ENCODE data around the gene MYOC.
"Not testable (repeated sequence)": the region's sequence is repeated elsewhere in the genome, so short reads cannot be mapped to it uniquely, and the experiment has no call there.

Gene MYOC

DNA sequence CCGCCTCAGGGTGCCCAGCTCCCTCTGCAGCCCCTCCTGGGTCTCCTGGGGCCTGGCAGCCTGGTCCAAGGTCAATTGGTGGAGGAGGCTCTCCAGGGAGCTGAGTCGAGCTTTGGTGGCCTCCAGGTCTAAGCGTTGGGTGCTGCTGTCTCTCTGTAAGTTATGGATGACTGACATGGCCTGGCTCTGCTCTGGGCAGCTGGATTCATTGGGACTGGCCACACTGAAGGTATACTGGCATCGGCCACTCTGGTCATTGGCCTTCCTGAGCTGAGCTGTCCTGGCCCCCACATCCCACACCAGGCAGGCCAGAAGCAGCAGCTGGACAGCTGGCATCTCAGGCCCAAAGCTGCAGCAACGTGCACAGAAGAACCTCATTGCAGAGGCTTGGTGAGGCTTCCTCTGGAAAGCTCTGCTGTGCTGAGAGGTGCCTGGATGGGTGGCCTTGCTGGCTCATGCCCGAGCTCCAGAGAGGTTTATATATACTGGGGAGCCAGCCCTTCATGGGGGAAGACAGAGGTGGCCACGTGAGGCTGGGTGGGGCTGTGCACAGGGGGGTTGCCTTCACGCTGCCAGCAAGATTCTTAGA lies at the start of gene MYOC:
TSS of gene MYOC (minus strand) at position 455 of the 589 bp plus-strand sequence. CDS start at position 378, 77 bp downstream.
- DNase-seq: no peak

DNA sequence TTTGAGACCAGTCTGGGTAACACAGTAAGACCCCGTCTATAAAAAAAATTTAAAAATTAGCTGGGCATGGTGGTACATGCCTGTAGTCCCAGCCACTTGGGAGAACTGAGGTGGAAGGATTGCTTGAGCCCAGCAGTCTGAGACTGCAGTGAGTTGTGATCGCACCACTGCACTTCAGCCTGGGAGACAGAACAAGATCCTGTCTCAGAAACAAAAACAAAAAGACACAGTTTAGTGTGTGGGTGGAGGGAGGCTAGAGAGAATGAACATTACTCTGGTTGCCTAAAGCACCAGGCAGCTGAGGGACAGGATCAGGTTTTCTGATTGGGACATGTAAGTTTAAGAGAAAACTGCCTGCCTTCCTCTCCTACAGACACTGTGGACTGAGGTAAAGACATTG lies 47.0 kb upstream of the MYOC start:
- DNase-seq: no peak

DNA sequence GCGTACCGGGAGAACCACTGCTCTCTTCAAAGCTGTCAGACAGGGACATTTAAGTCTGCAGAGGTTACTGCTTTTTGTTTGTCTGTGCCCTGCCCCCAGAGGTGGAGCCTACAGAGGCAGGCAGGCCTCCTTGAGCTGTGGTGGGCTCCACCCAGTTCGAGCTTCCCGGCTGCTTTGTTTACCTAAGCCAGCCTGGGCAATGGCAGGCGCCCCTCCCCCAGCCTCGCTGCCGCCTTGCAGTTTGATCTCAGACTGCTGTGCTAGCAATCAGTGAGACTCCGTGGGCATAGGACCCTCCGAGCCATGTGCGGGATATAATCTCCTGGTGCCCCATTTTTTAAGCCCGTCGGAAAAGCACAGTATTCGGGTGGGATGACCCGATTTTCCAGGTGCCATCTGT lies 43.3 kb upstream of the MYOC start:
- DNase-seq: not testable (repeated sequence)

DNA sequence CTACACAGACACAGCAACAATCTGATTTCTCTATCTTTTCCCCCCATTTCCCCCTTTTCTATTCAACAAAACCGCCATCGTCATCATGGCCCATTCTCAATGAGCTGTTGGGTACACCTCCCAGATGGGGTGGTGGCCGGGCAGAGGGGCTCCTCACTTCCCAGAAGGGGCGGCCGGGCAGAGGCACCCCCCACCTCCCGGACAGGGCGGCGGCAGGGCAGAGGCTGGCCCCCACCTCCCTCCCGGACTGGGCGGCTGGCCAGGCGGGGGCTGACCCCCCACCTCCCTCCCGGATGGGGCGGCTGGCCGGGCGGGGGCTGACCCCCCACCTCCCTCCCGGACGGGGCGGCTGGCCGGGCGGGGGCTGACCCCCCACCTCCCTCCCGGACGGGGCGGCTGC lies 41.1 kb upstream of the MYOC start:
- not testable (repeated sequence) for DNase-seq

DNA sequence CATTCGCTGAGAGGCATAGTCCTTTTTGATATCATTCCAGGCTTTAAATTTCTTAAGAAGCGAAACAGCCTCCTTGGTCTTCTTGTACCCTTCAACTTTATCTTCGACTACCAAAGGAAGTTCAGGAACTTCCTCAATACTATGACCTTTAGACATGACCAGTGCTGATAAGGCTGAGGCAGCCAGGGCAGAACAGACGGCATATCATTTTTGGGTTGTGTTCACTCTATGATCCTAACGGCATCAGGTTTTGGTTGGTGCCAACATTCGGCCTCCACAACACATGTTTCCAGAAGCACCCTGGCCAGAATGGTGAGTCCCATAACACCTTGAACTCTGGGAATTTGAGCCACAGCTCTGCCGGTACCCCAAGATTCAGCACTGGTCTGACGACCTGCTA lies 31.4 kb upstream of the MYOC start:
- DNase-seq: no peak

DNA sequence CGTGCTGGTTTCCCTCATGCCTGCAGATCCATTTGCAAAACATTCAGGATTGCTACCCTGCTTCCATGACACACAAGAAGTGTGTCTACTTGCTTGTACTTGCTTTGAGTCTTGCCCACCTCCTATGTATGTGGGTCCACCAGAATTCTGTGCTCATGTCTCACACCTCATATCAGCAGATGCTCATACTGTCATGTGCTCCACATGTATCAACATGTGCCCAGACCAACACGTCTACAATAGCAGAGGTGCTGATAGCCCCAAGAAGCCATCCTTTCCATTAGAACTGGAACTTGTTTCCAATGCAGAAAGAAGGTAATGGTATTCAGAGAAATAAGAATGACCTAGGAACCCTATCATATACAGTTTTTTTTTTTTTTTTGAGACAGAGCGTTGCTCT lies 27.9 kb upstream of the MYOC start:
- no peak for DNase-seq

DNA sequence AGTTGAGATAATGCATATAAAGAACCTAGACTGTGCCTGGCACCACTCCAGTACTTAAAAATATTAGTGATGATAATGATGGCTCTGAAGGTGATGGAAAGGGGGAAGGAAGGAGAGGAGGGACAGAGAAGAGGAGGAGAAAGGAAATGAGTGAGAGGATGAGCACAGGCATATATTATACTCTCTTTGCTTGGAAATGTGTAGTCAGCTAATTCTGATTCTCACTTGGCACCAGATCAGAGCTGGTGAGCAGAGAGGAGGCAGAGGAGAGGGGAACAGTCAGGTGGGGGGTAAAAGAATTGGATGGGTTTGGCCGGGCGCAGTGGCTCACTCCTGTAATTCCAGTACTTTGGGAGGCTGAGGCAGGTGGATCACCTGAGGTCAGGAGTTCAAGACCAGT lies 24.3 kb upstream of the MYOC start:
- no peak for DNase-seq

DNA sequence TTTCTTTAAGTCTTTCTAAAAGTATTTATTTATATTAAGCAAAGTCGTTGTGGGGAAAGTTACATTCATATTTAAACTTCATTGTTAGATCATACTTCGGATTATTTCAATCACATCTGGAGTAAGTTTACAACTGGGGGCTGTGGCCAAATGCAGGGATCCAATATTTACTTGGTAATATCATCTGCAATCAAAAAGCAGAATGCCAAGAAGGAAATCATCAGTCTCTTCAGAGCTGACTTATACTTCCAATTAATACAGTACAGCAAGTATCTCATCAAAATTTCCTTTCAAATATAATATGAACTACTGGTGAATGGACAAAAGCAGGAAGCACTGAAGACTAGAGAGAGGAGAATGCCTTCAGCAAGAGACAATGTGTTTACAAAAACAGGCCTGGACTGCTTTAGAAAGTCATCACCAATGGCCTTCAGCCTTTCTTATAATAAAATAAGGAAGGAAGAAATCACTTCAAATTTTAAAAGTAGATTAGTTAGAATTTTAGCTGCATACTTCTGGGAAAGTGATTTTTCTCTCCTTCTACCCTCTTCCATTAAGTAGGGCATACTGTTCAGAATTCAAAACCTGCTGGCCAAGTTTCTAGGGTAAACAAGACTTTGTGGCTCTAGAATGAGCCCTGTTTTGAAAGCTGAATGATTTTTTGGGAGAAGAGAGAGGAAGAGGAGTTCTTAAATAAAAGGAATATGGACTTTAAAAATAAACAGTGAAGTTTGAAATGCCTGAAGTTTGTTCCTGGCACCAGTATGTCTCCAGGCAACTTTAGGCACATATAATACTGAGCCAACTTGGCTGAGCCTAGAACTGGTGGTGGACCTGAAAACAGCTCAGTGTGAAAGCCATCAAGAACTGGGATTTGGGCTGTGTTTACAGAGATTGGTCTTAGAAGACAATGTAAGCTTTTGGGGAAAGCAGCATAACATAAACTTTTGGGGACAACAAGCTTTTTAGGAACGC lies 22.2 kb upstream of the MYOC start:
- peak in 1 of 56 donors; percentile 3 for DNase-seq

DNA sequence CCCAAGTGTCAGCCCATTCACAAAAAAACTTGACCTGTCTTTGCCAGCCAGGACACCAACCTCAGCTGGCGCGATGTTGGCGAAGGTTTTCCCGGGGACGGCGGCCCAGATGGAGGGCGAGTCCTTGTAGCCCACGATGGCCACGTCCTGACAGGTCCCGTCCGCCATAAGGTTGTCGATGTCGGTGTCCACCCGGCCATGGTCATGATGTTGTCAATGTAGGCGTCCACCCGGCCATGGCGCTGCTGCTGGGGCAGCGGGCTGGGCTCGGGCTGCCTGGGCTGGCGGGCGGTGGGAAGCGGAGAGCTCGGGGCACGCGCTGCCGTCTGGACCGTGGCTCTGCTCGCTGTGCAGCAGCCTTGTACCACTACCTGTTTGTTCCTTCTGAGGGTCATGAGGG lies 18.3 kb upstream of the MYOC start:
- DNase-seq: no peak

DNA sequence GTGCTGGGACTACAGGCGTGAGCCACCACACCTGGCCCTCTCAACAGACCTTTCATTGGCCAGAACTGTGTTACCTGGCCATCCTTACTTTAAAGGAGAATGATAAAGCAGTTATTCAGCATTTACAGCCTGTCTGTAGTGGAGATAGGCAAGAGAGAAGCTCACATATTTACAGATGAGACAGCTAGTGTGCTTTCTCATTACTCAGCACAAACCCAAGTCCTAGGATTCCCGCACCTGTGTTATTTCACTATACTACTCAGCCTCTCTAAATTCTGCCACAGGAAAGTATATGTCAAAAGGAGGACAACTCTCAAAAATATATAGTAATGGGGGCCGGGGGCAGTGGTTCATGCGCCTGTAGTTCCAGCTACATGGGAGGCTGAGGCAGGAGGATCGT lies 15.9 kb upstream of the MYOC start:
- no peak for DNase-seq

DNA sequence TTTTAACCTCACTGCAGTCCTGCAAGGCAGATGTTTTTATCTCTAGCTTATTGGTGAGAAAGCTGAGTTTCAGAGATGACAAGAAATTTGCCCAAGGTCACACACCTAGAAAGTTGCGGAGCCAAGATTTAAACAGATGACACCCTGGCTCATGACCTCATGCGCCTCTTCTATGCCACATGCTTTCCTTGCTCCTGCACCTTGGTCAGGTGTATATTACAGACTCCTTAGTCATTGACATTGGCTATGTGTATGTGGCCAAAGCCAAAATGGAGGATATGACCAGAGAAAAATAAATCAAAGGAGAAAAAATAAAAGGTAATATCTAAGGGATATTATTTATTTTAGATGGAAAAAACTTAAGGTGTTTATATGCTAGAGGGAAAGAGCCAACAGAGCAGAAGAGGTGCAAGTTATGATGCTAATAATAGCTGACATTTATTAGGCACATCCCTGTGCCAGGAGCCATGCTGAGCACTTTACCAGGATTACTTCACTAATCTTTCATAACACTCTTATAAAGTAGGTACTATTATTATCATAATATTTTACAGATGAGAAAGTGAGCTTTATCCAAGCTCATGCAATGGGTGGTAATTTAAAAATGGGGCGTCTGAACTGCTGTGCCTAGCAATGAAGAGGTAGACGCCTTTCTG lies 13.8 kb upstream of the MYOC start:
- no peak for DNase-seq

DNA sequence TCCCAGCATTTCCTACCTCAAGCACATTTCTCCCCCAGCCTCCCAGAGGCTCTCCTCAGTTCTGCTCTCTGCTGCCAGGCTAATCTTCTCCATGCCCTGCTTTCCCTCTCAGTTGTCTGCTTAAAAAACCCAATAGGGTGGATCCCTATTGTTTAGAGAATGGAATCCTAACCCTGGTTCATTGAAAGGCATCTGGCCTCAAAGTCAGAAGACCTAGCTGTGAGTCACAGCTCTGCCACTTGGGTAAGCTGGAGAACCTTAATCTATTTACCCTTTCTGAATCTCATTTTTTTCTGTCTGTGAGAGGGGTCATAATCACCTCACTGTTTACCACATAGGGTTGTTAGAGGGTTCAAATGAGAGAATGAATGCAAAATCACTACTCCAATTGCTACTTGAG lies 12.5 kb upstream of the MYOC start:
- no peak for DNase-seq

DNA sequence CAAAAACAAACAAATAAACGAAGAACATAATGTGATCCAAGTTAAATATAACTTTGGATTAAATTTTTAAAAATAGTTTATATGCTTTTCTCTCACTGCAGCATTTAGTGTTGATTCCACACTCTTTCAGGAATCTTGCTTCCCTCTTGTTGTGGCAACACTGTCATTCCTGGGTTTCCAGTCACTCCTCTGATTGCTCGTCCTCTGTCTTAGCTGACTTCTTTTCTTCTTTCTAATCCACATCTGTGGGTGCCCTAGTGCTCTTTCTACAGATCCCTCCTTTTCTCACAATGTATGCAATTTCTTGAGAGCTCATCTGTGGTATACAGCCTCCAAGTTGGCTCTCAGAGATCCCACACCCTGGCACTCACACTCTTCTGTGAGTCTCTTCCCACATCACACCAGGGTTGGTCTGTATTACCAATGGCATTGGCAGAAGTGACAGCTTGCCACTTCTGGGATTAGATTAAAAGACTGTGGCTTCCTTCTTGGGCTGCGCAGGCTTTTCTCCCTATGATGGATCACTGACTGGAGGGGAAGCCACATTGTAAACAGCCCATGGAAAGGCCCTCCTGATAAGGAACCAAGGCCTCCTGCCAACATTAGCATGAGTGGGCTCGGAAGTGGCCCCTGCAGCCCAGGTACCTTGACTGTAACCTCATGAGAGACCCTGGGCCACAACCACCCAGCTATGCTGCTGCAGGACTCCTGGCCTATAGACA lies 11.5 kb upstream of the MYOC start:
- no peak for DNase-seq

DNA sequence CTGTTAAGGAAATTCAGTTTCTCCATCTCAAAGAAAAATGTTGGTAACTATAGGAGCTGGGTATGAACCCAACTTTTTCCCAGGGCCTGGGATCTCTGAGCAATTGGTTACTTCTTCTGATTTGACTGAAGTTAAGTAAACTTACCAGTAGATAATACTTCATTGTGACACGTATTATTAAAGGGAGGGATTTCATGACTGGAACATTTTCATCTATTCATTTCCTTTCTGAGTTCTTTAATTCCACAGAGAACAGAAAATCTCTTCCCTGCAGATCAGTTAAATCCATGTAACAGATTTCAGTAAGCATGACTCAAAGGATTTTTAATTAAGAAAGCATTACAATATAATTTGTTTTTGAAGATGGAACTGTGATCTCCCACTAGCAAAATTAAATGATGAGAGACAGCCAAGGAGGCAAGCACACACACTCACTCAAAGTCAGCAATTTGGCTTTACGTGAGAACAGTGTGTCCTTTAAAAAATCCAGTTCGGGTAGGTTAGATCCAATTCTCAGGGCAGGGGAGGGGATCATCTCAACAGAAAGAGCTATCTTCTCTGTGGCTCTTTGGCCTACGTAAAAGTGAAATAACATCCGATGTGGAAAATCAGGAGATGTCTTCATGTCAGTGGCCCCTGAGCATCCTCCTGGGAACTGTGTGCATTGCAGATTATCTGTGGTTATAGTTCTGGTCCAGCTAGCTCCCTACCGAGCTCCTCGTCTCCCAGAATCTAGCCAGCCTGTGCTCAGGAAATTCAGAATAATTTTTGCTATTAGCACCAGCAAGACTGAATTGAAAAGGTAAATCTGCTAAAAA lies 10.8 kb upstream of the MYOC start:
- DNase-seq: no peak

DNA sequence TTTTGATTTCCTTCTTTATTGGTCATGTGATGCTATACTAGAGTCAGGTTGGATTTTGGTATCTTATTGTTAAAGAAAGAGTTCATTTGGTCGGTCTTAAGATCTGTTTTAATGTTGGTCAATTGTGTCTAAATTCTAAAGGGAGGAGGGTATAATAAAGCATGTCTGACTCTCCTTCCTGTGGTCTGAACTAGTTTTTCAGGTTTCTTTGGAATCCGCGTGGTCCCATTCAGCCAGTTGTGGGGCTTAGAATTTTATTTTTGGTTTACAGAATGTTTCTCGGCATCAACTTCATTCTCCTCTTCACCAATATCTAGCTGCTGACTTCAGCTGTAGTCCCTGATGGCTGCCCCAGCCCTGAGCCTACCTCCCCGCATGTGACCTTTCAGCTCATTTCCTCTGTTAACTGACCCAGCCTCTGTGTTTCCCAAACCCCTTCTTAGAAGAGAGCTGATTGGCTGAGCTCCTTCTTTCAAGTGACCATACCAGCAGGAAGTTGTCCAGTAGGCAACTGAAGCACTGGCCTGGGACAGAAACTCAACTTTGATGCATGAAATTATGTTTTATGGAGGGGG lies 8.7 kb upstream of the MYOC start:
- no peak for DNase-seq

DNA sequence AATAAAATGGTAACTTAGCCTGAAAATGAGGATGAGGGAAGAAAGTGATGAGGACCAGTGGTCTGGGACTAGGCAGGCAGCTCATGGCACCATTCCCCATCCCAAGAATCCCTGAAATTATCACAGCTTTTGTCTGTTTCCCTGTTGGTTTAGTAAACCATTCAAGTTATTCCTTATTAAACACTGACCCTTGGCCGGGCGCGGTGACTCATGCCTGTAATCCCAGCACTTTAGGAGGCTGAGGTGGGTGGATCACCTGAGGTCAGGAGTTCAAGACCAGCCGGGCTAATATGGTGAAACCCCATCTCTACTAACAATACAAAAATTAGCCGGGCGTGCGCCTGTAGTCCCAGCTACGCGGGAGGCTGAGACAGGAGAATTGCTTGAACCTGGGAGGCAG lies 3.7 kb upstream of the MYOC start:
- DNase-seq: not testable (repeated sequence)

DNA sequence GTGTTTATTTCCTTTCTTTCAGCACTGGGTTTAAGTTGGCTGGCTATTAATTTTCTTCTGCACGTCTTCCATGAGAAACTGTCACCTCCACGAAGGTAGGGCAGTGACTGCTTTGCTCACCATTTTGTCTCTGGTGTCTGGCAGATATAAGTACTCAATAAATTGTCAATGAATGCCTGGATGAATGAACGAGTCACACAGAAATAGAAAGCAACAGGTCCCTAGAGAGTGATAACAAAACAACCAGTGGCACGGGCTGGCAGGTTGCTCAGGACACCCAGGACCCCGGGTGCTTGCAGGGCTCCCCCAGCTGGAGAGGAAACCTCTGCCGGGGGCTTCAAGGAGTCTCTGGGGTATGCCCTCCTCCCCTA lies 3.2 kb upstream of the MYOC start:
- DNase-seq: no peak

DNA sequence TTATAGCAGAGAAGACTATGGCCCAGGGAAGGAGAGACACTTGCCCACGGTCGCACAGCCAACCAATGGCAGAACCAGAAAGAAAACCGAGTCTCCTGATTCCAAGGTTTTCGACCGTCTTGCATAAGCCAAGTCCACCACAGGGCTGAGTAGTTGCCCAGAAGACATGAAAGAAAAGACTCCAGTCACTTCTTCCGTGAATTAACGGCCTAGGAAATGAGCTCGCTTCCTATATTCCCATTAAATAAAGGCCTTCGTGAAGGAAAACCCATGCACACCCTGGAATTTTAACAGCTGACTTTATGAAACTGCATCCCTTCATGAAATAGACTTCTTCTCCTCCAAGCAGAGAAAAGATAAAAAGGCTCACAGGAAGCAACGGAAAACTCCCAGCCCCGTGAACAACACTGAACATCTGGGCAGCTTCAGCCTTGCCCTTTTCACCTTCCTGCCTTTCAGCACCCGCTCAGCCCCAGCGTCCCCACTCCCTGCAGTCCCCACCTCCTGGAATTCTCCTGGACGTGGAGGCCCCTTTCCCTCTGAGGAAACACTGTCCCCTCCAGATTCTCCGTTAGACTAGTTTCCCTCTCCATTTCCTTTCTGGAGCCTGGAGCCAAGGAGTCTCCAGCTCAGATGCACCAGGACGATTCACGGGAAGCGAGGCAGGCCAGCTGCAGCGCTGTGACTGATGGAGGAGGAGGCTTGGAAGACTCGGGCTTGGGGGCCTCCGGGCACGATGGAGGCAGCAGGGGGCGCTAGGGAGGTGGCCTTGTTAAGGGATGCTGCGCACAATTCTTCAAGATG lies 2.7 kb upstream of the MYOC start:
- peak in 18 of 56 donors; percentile 3 to 51 (median 12) for DNase-seq

DNA sequence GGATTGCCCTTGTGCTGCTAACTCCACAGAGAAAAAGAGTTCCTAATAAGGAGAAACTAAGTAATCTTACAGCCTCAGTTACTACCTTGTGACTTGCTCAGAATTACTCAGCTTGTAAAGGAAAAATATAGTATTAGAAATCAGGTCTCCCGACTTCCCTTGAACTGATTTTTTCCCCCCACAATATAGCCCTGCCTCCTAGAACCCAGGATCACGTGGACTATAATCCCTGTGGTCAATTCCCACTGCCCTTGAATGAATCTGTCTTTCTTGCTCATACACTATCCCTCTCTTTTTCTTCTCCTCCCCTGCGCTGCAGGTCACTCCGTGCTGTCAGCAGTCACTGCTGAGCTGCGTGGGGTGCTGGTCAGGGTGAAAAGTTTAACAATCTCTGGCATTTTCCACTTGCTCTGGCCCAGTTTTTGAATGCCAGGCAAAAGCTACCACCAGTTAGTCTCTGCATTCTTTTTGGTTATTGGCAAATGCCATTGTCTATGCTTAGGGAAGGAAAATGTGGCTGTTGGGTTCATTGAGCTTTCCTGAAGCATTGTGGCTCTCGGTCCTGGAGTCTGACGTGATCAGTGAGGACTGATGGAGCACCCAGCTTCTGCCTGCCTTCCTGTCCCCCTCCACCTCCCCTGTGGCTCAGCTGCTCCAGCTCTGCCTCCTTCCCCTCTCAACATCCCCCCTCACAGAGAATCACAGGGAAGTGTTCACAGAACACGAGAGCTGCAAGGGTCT lies 1.9 kb upstream of the MYOC start:
- peak in 1 of 56 donors; percentile 2 for DNase-seq

All from nucleus accumbens (tissue), 56 donors.